ENCODE data around the gene PROM2.

Gene PROM2

DNA sequence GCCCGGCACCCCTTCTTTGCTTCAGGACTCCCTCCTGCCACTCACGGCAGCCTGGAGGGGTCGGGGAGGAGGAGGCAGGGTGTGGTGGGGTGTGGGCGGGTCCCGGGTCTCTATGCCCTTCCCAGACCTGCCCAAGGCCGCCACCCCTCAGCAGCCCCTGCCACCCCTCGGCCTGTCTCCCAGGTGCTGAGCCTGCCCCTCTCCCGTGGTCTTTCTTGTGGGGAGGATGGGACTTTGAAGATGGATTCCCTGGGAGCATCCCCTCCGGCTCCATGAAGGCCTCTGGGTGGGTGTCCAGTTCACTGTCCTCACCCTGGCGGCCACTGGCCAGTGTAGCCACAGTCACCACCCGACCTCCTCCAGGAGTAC lies 46.1 kb downstream of the PROM2 start:
- DNase-seq (ENCODE audit: low read depth in 2 of 2), result no peak

DNA sequence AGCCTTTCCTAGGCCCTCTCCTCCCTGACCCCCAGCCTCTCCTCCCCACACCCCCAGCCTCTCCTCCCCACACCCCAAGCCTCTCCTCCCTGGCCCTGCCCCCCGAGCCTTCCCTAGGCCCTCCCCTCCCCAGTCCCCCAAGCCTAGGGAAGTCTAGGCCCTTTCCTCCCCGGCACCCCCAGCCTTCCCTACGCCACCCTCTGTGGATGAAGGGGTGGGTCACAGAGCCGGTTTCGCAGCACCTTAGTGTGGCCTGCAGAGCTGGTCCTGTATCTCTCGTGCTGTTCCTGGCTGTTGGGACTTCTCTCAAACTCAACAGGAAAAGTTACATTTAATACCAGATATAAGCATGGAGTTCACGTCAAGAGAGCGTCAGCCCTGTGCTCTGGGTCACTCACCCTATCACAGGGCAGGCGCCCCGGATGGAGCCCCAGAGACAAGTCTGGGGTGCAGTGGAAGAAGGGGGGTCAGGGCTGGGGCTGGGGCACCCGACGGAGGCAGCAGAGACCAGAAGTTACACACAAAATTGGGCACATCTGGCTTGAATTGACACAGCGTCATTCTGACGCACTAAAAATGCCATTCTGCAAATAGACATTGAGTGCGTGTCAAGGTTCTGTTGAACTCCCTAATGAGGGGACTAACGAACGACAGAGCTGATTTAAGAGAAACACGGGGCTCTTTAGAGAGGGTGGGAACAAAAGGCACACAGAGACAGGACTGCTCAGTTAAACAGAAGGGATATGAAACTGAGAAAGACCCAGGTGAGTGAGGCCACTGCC lies 46.9 kb downstream of the PROM2 start:
- DNase-seq (ENCODE audit: low read depth in 2 of 2), result no peak

DNA sequence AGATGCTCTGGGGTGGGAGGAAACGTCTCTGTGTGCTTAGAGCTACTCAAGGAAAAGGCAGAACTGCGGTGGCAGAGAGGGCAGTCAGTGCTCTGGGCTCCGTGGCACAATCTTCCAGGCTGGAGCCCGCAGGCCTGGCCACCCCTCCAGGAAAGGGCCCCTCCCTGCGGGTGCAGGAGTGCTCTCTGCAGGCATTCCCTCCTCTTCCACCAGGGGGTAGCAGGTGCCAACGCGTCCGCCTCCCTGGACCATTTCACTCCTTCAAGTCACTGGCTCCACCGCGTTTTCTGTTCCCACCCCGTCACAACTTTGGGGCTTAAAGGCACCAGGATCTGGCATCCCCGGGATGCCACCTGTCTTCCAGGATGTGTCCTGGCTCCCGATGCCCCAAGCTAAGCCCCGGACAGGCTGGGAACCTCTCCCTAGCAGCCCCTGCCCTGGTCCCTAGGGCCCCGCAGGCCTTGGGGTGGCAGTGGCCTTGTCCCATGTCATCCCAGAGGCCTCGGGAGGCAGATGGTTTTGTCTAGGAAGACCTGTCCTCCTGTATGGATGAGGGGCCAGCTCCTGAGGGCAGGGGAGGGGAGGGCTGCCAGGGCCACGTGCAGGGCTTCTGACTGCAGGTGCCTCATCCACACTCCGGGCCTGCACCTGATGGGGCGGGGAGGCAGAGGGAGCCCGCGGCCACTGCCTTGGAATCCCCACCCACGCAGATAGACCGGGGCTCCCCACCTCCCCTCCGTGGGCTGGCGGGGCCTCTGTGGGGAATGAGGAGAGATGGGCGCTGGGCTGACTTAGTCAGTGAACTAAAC lies 49.3 kb downstream of the PROM2 start:
- no peak for DNase-seq (ENCODE audit: low read depth in 2 of 2)

DNA sequence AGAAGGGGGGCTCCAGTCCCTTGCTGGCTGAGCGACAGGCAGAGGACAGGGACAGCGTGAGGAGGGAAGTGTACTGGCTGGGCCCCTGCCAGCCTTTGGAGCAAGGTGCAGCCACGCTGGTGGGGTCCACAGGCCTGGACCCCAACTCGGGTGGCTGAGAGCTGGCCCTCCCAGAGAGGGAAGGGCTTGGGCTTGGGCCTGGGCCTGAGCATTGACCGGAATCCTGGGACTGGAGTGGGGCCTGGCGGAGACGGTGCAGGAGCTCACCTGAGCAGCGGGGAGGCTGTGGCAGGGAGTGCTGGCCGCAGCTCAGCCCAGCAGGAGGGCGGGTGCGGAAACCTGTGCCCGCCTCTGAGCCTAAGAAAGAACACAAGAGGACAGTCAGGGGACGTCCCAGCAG lies 50.8 kb downstream of the PROM2 start:
- no peak for DNase-seq (ENCODE audit: low read depth in 2 of 2)

DNA sequence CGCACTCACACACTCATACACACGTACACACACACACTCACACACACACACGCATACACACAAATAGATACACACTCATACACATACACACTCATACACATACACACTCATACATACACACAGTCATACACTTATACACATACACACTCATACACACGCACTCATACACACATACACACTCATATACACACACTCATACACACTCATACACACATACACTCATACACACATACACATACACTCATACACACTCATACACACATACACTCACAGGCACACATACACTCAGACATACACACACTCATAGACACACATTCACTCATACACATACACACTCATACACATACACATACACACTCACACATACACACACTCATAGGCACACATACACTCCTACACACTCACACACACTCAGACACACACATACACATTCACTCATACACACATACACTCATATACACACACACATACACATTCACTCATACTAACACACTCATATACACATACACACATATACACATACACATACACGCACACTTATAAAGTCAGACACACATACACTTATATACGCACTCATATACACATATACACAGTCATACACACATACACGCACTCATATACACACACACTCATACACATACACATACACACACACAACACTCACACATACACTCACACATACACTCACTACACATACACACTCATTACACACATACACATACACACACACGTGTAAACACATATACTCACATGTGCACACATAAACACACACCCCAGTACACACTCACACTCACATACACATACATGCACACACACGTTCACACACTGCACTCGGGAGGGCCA lies 51.6 kb downstream of the PROM2 start:
- no peak for DNase-seq (ENCODE audit: low read depth in 2 of 2)

DNA sequence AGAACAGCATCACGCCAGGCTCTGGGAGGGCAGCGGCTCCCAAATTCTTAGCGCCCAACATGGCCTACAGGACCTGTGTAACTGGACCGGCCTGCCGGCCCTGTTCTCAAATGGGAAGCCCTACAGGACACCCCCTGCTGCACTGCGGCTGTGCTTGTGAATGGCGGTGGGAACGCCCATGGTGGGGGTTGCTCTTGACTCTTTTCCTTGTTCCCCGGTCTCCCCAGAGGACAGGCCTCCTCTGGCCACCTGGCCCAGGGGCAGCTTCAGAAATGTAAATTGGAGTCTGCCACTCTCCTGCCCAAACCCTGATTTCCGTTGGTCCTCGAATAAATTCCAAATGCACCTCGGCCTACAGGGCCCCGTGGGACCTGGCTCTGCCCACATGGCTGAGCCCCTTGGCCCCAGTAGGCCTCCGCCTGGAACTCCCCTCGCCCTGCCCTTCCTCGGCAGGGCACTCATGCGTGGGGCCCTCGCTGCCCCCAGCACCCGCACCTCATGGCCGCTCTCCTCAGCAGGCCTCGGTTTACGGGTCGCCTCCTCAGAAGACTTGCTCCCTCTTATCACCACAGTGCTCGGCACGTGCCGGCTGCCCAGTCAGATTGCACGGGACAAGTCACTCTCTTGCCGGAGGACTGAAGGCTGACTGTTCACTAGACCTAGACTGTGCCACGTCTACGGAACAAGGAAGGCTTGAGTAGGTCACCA lies 52.3 kb downstream of the PROM2 start:
- no peak for DNase-seq (ENCODE audit: low read depth in 2 of 2)

DNA sequence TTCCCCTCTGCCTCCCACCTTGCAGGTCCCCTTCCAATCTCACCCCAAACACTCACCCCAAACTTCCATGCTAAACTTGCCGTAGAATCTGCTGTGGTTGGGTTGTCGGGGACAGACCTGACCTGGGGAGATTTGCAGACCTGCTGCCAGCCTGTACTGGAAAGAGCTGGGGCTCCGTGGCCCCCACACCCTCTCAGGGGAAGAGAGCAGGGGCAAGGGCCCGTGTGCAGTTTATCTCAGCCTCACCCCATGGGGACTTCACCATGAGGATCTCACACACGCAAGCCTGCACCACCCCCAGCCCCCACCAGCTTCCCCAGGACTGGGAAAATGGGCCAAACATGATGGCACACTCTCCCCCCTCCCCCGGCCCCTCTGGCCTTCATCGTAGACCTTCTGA lies 53.6 kb downstream of the PROM2 start:
- DNase-seq (ENCODE audit: low read depth in 2 of 2), result no peak

DNA sequence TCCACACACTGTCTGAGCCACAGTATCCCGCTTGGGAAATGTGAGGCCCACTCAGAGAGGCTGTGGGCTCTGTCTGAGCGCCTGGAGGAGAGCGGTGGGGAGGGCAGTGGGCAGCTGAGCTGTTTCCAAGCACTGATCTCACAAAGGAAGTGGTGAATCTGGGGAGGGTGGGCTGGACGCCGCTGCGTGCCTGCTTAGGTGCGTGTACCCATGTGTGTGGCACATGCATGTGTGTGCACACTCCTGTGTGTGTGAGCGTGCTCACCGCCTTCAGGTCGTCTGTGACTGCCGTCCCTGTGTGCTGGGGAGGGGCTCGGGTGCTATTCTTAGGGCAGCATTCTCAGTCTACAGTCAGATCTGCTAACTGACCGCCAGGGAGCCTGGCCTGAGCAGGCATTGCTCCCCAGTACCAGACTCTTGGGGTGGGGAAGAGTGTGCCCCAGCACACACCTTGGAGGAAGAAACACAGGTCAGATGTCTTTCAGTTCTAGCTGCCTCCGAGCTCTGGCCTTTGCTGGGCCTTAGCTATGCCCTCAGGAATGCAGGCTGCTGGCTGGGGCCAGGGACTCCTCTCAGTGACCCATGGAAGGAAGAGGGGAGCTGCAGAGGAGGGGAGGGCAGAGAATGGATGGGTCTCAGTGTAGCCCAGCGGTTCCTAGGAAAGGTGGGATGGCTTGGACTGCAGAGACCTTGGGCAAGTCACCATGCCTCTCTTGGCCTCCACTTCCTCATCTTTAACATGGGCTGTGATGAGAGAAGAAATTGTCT lies 54.3 kb downstream of the PROM2 start:
- no peak for DNase-seq (ENCODE audit: low read depth in 2 of 2)

DNA sequence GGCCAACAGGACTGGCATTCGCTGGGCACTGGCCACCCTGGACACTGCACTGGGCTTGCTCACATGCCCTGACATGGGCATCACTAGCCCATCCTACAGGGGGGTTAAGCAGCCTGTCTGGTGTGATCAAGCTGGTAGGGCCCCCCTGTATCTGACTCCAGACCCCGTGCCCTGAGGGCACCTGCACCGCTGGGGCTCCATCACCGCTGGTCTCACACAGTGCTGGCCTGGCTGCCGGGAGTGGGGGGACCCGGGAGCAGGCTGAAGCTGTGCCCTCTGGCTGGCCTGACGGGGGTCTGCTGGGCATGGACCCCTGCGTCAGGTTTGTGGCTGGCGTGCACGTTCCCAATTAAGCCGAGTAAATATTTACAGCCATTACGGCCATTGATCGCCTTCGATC lies 55.2 kb downstream of the PROM2 start:
- no peak for DNase-seq (ENCODE audit: low read depth in 2 of 2)

DNA sequence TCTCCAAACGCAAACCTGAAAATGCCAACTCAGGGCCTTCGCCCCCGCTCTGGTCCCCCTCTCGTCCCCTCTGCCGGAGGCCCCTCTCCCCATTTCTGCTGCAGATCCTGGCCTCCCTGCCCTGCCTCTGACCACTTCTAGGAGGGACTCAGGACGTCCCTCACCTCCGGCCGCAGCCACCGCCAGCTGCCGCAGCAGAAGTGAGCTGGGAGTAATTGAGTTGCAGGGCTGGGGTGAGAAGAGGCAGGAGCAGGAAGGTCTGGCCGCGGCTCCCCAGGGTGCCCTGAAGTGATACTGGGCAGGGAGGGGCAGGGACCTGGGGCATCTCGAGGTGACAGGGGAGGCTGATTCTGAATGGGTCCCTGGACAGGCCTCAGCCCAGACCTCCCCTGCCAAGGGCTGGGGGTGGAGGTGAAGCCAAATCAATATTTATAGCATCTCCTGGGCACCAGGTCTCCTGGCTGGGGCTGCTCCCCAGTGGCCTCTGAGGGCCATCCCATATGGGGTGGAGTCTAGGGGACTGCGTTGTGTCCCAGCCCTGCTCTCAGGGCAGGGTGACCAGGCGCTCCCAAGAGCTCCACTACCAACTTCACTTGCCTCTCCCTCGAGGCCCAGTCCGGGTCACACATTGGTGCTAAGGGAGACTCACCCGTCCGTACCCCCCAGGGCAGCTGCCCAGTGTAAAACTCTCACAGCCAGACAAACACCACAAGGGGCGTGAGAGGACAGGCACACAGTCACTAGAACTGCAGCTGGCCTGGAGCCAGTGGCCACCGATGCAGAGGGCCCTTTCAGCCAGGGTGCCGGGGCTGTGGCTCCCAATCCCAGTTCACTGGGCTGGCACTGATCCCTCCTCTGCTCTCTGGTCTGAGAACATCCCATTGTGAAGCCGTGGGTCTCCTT lies 55.9 kb downstream of the PROM2 start:
- no peak for DNase-seq (ENCODE audit: low read depth in 2 of 2)

DNA sequence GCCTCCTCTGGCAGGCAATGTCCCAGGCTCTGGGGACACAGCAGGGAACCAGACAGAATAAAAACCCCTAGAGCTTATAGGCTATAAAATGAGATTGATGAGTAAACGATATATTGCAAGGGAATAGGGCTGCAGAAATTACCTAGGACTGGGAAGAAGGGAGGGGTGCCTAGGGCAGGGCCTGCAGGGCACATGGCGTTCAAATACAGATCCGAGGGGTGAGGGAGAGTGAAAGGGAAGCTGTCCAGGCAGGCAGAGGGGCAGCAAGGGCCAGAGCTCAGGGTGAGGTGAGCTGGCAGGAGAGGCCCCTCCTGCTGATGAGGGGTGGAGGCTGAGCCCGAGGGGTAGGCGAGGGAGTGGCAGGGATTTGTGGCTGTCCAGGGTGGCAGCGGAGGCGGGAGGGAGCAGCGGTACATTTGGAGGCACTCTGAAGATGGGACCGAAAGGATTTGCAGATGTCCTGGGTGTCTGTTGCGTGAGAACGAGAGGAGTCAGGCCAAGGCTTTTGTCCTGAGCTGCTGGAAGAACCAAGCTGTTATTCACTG lies 56.6 kb downstream of the PROM2 start:
- no peak for DNase-seq (ENCODE audit: low read depth in 2 of 2)

DNA sequence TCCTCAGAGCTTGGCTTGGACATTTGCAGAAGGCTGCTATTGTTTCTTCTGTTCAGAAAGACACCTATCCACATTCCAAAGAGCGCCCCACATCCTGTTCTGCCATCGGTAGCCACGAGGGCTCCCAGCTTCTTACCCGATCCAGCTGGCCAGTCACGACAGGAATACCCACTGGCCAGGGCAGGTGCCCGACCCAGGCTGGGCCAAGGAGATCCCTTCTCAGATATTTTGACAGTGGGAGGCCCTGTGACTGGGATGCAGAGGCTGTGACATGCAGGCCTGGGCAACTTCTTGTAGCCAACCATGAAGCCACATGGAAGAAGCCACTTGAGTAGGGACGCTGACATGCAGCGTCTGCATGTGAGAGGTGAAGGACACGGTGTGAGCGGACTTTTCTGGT lies 57.4 kb downstream of the PROM2 start:
- no peak for DNase-seq (ENCODE audit: low read depth in 2 of 2)

DNA sequence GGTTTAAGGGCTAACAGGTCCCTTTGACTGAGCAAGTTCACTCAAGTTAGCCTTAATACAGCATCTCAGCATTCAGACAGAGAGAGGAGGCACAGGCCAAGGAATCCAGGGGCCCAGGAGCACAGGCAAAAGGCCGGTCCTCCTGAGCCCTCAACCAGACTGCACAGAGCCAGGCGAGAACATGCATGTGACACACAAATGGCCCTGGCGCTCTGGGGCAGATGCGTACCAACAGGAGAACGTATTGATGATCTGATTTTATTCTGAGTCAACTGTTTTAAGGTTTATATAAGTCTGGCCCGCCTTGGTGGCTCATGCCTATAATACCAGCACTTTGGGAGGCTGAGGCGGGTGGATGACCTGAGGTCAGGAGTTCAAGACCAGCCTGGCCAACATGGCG lies 57.8 kb downstream of the PROM2 start:
- no peak for DNase-seq (ENCODE audit: low read depth in 2 of 2)

DNA sequence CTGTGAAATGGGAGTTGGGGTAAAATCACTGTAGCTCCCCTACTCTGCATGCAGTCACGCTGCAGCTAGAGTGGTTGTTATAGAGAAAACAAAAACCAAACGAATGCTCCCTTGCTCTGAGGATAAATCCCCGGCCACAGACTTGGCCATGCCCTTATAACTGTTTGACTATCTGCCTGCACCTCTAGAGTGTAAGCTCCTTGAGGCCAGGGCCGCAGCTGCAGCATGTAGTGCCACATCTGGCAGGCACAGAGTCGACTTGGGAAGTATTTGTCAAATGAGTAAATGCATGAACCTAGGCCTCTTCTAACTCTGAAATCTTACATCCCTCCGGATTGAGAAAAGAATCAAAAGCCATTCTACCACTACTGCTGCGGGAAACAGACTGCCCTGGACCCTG lies 58.8 kb downstream of the PROM2 start:
- DNase-seq (ENCODE audit: low read depth in 2 of 2), result no peak

DNA sequence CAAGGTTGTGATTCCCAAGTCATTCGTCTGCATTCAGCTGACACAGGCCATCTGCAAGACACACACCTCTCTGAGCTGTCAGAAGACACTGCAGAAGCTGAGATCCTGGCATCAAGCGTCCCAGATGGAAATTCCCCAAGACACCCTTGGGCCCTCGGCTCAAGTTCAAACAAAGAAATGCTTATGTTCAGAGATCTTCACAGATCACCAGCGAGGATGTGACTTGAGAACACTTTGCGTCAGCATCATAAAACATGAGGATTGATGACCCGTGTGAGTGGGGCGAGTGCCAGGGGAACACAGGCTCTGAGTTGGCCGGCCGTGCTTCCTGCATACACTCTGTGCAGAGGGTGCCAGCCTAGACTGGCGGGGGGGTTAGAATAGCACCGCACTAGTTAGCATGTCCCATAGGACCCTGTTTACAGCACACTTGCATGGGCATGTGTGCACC lies 59.7 kb downstream of the PROM2 start:
- no peak for DNase-seq (ENCODE audit: low read depth in 2 of 2)

DNA sequence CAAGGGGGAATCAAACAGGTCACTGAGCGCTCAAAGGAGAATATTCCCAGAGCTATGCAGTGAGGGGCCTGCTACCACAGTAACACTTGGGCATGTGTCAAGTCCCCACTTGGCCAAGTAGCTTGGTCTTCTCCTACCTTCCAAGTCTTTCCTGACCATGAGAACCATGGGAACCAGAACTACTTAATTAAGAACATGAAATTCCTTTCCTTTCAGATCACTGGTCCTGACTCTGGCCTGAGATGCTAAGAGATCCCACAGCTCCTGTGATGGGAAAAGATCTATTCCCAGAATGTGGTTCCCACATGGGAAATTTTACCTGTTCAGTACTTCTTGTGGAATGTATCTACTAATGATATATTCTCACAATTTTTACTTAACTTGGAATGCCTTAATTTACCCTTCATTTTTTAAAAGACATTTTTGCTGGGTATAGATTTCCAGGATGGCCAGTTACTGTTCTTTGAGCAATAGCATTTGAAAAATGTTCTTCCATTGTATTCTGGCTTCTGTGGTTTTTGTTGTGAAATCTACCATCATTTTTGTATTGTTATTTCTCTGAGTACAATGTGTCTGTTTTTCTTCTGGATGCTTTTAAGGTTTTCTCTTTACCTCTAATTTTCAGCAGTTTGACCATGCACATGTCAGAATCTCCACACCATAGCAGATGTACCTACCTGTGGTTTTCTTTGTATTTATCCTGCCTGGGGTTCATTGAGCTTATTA lies 60.8 kb downstream of the PROM2 start:
- no peak for DNase-seq (ENCODE audit: low read depth in 2 of 2)

DNA sequence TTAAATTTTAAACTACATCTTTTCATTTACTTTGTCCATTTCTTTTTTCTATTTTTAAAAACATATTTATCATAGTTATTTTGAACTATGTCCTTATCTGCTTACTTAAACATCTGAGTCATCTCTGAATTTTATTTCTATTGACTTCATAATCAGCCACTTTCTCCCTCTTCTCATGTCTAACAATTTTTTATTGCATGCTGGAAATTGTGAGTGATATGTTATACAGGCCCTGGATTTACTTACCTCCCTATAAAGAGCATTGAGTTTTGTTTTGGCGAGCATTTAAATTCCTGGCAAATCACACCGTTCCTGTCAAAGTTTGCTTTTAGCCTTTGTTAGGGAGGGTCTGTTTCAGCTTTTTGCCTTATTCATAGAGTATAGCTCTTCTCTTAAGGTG lies 62.2 kb downstream of the PROM2 start:
- DNase-seq (ENCODE audit: low read depth in 2 of 2), result no peak

DNA sequence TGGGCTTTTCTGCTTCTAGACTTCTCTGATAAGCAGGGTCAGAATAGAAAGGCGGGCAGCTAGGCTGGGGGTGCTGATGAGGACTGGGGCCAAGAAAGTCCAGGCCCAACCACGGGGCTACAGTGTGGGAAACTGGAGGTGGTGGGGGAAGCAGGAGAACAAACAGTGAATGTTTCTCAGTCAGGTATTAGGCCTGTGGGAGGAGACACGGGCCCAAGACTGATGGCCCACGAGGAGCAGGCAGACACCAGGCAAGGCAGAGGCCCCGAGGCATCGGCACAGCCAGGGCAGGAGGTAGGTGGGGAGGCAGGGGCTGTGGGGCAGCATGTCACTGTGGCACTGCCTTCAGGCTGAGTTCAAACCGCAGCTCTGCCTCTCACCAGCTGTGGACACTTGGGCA lies 63.6 kb downstream of the PROM2 start:
- DNase-seq (ENCODE audit: low read depth in 2 of 2), result no peak

All from stimulated activated CD4-positive, alpha-beta T cell treated with anti-CD3 and anti-CD28 coated beads, Interleukin-15, amount 100 ng/mL, for 48 hours (primary cell).